Uterus (tissue), 4 donors: ENCODE results near the gene SYNGR2. TPM values are rescaled to one million over a fixed set of nuclear protein-coding genes. Genes with fewer than 3 reads are reported as not detected.

Source experiments
- DNase-seq, 2 donors: peaks; one replicate each; pipeline ENCODE4 v3.0.0-alpha.2; 2019 to 2020
- H3K27ac ChIP-seq, 2 donors: fragments of 200-600 bp; sonication (generic); 1 replicate in 1 of 2; 2 replicates in 1 of 2; pipeline ENCODE4 v1.5.1; 2016 to 2018
- H3K27me3 ChIP-seq, 2 donors: fragments of 200-600 bp; sonication (generic); one replicate each; pipeline ENCODE4 v1.5.1; 2018 to 2019; ENCODE audit warnings: control low read depth in 1 of 2
- H3K36me3 ChIP-seq, 2 donors: fragments of 200-600 bp; sonication (generic); one replicate each; pipeline ENCODE4 v1.5.1; 2019; ENCODE audit warnings: control low read depth in 1 of 2
- H3K4me1 ChIP-seq, 2 donors: fragments of 200-600 bp; sonication (generic); one replicate each; pipeline ENCODE4 v1.5.1; 2018 to 2019; ENCODE audit warnings: control low read depth in 1 of 2
- H3K4me3 ChIP-seq, 2 donors: fragments of 200-600 bp; sonication (generic); 1 replicate in 1 of 2; 2 replicates in 1 of 2; pipeline ENCODE4 v1.5.1; 2018 to 2019; ENCODE audit warnings: mild to moderate bottlenecking in 1 of 2
- H3K9me3 ChIP-seq, 2 donors: fragments of 200-600 bp; sonication (generic); one replicate each; pipeline ENCODE4 v1.5.1; 2019; ENCODE audit warnings: control low read depth in 1 of 2
- POLR2A ChIP-seq, 2 donors: fragments of 450-650 bp; IDR thresholded peaks; one replicate each; pipeline ENCODE4 v1.6.1; 2016; ENCODE audit warnings: antibody characterized with exemption in 2 of 2, mild to moderate bottlenecking in 1 of 2, moderate library complexity in 1 of 2
- intact Hi-C: fragments of 100-400 bp; cut with DNase I; formaldehyde crosslinking; loops from one replicate; pipeline ENCODE4 v1.15.1; 2023; ENCODE audit warnings: low total_unique reads
- total RNA-seq, 4 donors: library from RNA; depleted of rRNA in 3 of 4; stranded (reverse); fragments of >200 nt in 3 of 4; gene quantifications; one replicate each; pipeline versions ENCODE4 v1.1.0 to v1.2.4, GENCODE V29; 2014 to 2023
- TF ChIP-seq, protein P1 (sequence below), 4 experiments: fragments of 200-600 bp in 2 of 4; fragments of 450-650 bp in 2 of 4; sonication (generic) in 2 of 4; IDR thresholded peaks; one replicate each; pipeline ENCODE4 v1.5.1; 2016 to 2019; ENCODE audit warnings: antibody characterized with exemption in 4 of 4, mild to moderate bottlenecking in 2 of 4, moderate library complexity in 1 of 4
- donor health status: DM: yes; HTN: yes; CAD: no.

The SYNGR2 gene
- total RNA-seq, 4 donors from 2014 or later: 16.7 to 83.2 (median 49.1) TPM

GRCh38 chr17:78200451-78200850 is 32.1 kb downstream of the SYNGR2 start:
- TF ChIP-seq, protein P1, sequence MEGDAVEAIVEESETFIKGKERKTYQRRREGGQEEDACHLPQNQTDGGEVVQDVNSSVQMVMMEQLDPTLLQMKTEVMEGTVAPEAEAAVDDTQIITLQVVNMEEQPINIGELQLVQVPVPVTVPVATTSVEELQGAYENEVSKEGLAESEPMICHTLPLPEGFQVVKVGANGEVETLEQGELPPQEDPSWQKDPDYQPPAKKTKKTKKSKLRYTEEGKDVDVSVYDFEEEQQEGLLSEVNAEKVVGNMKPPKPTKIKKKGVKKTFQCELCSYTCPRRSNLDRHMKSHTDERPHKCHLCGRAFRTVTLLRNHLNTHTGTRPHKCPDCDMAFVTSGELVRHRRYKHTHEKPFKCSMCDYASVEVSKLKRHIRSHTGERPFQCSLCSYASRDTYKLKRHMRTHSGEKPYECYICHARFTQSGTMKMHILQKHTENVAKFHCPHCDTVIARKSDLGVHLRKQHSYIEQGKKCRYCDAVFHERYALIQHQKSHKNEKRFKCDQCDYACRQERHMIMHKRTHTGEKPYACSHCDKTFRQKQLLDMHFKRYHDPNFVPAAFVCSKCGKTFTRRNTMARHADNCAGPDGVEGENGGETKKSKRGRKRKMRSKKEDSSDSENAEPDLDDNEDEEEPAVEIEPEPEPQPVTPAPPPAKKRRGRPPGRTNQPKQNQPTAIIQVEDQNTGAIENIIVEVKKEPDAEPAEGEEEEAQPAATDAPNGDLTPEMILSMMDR (IDR thresholded peaks at IDR 0.05): no peak
- no peak for TF ChIP-seq POLR2A (IDR thresholded peaks at IDR 0.05)
- Histone ChIP-seq H3K36me3 (no peaks in the 10 kb centered on the region), H3K4me3 (no peak overlapping the region), H3K27ac (no peak overlapping the region), H3K4me1 (no peaks in the 10 kb centered on the region), H3K9me3 (no peaks in the 10 kb centered on the region), H3K27me3 (no peaks in the 10 kb centered on the region)
- no peak for DNase-seq
- intact Hi-C loops: no loop called here

- no peaks in the 10 kb centered on the region for H3K27me3 ChIP-seq
- no peaks in the 10 kb centered on the region for H3K9me3 ChIP-seq
- no peak for TF ChIP-seq POLR2A (IDR thresholded peaks at IDR 0.05)
- TF ChIP-seq, protein P1 (IDR thresholded peaks at IDR 0.05): no peak
- H3K4me1 ChIP-seq: no peaks in the 10 kb centered on the region
- DNase-seq: no peak
- no peak overlapping the region for H3K27ac ChIP-seq
- H3K36me3 ChIP-seq: no peaks in the 10 kb centered on the region
- no peak overlapping the region for H3K4me3 ChIP-seq
- intact Hi-C loops: no loop called here
These were observed 34.3 kb downstream of the SYNGR2 start for GRCh38 chr17:78202666-78203065.

DNA sequence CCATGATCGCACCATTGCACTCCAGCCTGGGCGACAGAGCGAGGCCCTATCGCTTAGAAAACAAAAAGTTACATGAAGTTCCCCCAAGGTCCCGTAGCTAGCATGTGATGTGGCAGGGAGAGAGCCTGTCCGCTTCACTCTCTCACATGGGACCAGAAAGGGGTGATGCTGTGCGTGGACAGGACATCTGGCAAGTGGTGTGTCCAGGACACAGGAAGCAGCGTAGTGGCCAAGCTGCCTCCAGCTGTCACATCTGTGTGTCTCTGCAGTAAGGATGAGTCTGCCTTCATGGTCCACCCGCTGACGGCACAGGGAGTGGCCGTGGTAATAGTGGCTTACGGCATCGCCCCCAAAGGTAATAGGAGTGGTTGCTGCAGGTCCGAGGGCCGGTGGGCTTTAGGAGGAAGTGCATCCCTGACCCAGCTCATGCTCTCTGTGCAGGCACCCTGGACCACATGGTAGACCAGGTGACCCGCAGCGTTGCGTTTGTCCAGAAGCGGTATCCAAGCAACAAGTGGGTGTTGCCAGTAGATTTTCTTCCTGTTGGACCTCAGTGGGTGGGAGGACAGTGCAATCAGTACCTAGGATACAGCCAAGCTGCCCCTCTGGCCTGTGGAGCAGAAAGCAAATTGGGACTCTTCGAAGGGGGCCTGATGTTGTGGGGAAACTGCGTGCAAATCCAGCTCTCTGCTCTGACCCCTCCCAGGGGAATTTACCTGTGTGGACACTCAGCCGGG is 36.2 kb downstream of the SYNGR2 start:
- no peaks in the 10 kb centered on the region for H3K36me3 ChIP-seq
- TF ChIP-seq POLR2A (IDR thresholded peaks at IDR 0.05): no peak
- TF ChIP-seq, protein P1 (IDR thresholded peaks at IDR 0.05): no peak
- H3K27ac ChIP-seq: no peak overlapping the region
- intact Hi-C loops: no loop called here
- no peaks in the 10 kb centered on the region for H3K27me3 ChIP-seq
- no peaks in the 10 kb centered on the region for H3K4me1 ChIP-seq
- H3K4me3 ChIP-seq: no peak overlapping the region
- no peak for DNase-seq
- no peaks in the 10 kb centered on the region for H3K9me3 ChIP-seq

DNA sequence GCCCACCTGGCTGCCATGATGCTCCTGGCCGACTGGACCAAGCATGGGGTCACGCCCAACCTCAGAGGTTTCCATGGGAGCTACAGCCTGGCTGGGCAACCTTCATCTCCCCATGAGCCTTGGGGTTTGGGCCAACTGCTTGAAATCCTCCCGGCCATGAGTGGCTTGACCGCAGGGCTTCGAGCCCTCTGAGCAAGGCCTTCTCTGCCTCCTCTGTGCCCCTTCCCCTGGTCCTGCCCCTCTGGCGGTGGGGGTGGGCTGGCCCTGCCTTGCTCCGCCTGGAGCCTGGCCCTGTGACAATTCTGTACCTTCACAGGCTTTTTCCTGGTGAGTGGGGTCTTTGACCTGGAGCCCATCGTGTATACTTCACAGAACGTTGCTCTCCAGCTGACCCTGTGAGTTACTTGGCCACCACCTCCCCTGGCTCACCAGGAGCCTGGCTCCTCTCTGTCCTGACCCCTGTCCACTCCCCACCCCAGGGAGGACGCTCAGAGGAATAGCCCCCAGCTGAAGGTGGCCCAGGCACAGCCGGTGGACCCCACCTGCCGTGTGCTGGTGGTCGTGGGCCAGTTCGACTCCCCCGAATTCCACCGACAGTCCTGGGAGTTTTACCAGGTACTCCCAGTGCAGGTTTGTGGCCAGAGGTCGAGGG is 36.9 kb downstream of the SYNGR2 start:
- TF ChIP-seq, protein P1 (IDR thresholded peaks at IDR 0.05): no peak
- TF ChIP-seq POLR2A (IDR thresholded peaks at IDR 0.05): no peak
- Histone ChIP-seq H3K4me1 (no peaks in the 10 kb centered on the region), H3K36me3 (no peaks in the 10 kb centered on the region), H3K9me3 (no peaks in the 10 kb centered on the region), H3K4me3 (no peak overlapping the region), H3K27ac (no peak overlapping the region), H3K27me3 (no peaks in the 10 kb centered on the region)
- DNase-seq: no peak
- intact Hi-C loops: no loop called here

DNA sequence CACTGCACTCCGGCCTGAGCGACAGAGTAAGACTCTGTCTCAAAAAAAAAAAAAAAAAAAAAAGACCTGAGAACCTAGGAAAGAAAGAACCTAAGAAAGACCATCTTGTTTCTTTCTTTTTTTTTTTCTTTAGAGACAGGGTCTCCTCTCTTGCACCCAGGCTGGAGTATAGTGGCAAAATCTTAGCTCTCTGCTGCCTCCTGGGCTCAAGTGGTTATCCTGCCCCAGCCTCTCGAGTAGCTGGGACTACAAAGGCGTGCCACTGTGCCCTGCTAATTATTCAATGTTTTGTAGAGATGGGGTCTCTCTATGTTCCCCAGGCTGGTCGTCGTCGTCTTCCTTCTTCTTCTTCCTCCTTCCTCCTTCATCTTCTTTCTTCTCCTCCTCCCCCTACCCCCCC is 37.9 kb downstream of the SYNGR2 start:
- TF ChIP-seq, protein P1 (IDR thresholded peaks at IDR 0.05): no peak
- TF ChIP-seq POLR2A (IDR thresholded peaks at IDR 0.05): no peak
- Histone ChIP-seq H3K27me3 (no peaks in the 10 kb centered on the region), H3K9me3 (no peaks in the 10 kb centered on the region), H3K36me3 (no peaks in the 10 kb centered on the region), H3K4me3 (no peak overlapping the region), H3K4me1 (no peaks in the 10 kb centered on the region), H3K27ac (no peak overlapping the region)
- intact Hi-C loops: no loop called here
- DNase-seq: no peak
